Gastroesophageal sphincter (tissue), 4 donors: ENCODE data around the gene ZNF282. TPM values are rescaled to one million over a fixed set of nuclear protein-coding genes. Genes with fewer than 3 reads are reported as not detected.

ENCODE experiments used
- ATAC-seq: fragments of 150-250 bp; one replicate; pipeline ENCODE4 v1.9.1; 2016; ENCODE audit warnings: mild to moderate bottlenecking, moderate library complexity
- H3K27ac ChIP-seq, 4 donors: fragments of 200-600 bp; sonication (generic) in 3 of 4; 1 replicate in 3 of 4; 2 replicates in 1 of 4; pipeline ENCODE4 v1.5.1; 2016 to 2019
- H3K27me3 ChIP-seq: fragments of 200-600 bp; sonication (generic); one replicate; pipeline ENCODE4 v1.5.1; 2019
- H3K36me3 ChIP-seq, 2 donors: fragments of 200-600 bp; sonication (generic); one replicate each; pipeline ENCODE4 v1.5.1; 2019; ENCODE audit warnings: control low read depth in 1 of 2
- H3K4me1 ChIP-seq, 3 donors: fragments of 200-600 bp; sonication (generic); 1 replicate in 2 of 3; 2 replicates in 1 of 3; pipeline ENCODE4 v1.5.1; 2016 to 2019; ENCODE audit warnings: control low read depth in 2 of 3
- H3K4me3 ChIP-seq, 2 donors: fragments of 200-600 bp; sonication (generic); one replicate each; pipeline ENCODE4 v1.5.1; 2019; ENCODE audit warnings: mild to moderate bottlenecking in 1 of 2, moderate library complexity in 1 of 2
- H3K9me3 ChIP-seq, 3 donors: fragments of 200-600 bp; sonication (generic); one replicate each; pipeline ENCODE4 v1.5.1; 2017 to 2019; ENCODE audit warnings: control low read depth in 2 of 3
- EP300 ChIP-seq: sonication (generic); formaldehyde crosslinking; IDR thresholded peaks from one replicate; pipeline ENCODE4 v1.6.1; 2017; ENCODE audit warnings: antibody characterized with exemption, mild to moderate bottlenecking
- POLR2A ChIP-seq, 2 donors: fragments of 450-650 bp; IDR thresholded peaks; one replicate each; pipeline ENCODE4 v1.6.1; 2017; ENCODE audit warnings: antibody characterized with exemption in 2 of 2, mild to moderate bottlenecking in 2 of 2, moderate library complexity in 1 of 2
- POLR2AphosphoS5 ChIP-seq: sonication (generic); formaldehyde crosslinking; IDR thresholded peaks from one replicate; pipeline ENCODE4 v1.6.1; 2017; ENCODE audit warnings: antibody characterized with exemption
- WGBS, 2 donors: methylation state at CpG; one replicate each; pipeline ENCODE4 v1.1.5; 2018; ENCODE audit warnings: low coverage in 1 of 2; 5-methylcytosine and 5-hydroxymethylcytosine counted together
- total RNA-seq, 4 donors: library from RNA; depleted of rRNA; stranded (reverse); fragments of >200 nt; gene quantifications; one replicate each; pipeline ENCODE4 v1.1.0, GENCODE V29; 2016
- TF ChIP-seq, protein P1 (sequence below), 4 experiments: fragments of 200-600 bp in 2 of 4; fragments of 450-650 bp in 2 of 4; sonication (generic) in 1 of 4; IDR thresholded peaks; one replicate each; pipeline ENCODE4 v1.5.1; 2017 to 2019; ENCODE audit warnings: antibody characterized with exemption in 4 of 4, mild to moderate bottlenecking in 2 of 4, moderate library complexity in 2 of 4

ZNF282 gene
- total RNA-seq, 4 donors from 2014 or later, result 15.9 to 26.3 (median 18.7) TPM

DNA sequence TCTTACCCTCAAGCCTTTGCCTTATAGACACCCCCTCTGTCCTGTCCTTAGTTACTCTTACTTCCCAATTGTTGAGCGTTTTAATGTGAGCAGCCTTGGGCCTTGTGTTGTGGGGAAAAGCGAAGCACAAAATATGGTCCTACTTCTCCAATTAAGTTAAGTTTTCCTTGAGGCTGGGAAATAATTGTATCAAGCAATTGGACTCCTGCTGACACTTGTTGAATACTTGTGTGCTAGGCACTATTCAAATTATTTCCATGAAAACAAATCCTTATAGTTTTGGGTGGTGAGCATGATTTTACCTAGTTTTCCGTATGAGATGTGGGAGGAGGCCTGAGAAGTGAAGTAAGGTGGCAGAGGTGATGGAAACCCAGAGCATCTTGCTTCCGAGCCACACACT, 61.2 kb downstream of the ZNF282 start:
- TF ChIP-seq, protein P1, sequence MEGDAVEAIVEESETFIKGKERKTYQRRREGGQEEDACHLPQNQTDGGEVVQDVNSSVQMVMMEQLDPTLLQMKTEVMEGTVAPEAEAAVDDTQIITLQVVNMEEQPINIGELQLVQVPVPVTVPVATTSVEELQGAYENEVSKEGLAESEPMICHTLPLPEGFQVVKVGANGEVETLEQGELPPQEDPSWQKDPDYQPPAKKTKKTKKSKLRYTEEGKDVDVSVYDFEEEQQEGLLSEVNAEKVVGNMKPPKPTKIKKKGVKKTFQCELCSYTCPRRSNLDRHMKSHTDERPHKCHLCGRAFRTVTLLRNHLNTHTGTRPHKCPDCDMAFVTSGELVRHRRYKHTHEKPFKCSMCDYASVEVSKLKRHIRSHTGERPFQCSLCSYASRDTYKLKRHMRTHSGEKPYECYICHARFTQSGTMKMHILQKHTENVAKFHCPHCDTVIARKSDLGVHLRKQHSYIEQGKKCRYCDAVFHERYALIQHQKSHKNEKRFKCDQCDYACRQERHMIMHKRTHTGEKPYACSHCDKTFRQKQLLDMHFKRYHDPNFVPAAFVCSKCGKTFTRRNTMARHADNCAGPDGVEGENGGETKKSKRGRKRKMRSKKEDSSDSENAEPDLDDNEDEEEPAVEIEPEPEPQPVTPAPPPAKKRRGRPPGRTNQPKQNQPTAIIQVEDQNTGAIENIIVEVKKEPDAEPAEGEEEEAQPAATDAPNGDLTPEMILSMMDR (IDR thresholded peaks at IDR 0.05), result no peak
- TF ChIP-seq EP300 (no peak), POLR2A (IDR thresholded peaks at IDR 0.05) (no peak), POLR2AphosphoS5 (no peak)
- Histone ChIP-seq H3K4me1 (peaks cover 0 to 9% (median 0%) of the 10 kb centered on the region in 3 donors), H3K36me3 (peaks cover 0 to 49% of the 10 kb centered on the region in 2 donors), H3K4me3 (no peak overlapping the region), H3K27ac (no peak overlapping the region), H3K27me3 (no peaks in the 10 kb centered on the region), H3K9me3 (no peaks in the 10 kb centered on the region)
- ATAC-seq, result no peak
- WGBS, 2 donors, result 86 to 100% methylated on average over 1 to 4 of the region's 4 CpGs

DNA sequence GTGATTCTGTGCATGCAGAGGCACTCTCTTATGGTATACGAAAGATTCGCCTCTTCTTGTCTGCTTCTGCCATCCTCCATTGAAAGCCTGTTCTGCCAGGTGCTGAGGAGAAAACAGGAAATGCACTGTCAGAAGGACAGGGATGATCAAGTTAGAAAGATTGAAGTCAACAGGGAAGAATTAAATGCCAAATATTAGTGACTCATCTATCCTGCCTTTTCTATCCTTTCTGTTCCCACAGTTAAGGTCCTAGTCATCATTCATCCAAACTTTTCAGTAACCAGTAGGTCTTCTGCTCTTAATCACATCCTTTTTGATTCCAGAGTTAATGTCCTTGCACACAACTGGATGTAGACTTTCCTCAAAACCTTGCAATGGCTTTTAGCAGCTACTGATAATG, 61.8 kb downstream of the ZNF282 start:
- peaks cover 0 to 44% of the 10 kb centered on the region in 2 donors for H3K36me3 ChIP-seq
- H3K27me3 ChIP-seq, result no peaks in the 10 kb centered on the region
- no peak overlapping the region for H3K27ac ChIP-seq
- no peak for ATAC-seq
- TF ChIP-seq POLR2AphosphoS5 (no peak), POLR2A (IDR thresholded peaks at IDR 0.05) (no peak), EP300 (no peak)
- TF ChIP-seq, protein P1 (IDR thresholded peaks at IDR 0.05), result no peak
- H3K4me3 ChIP-seq, result no peak overlapping the region
- no CpG with 5 or more reads among the region's 2 CpGs for WGBS, 2 donors
- peaks cover 0 to 12% (median 0%) of the 10 kb centered on the region in 3 donors for H3K4me1 ChIP-seq
- no peaks in the 10 kb centered on the region for H3K9me3 ChIP-seq

DNA sequence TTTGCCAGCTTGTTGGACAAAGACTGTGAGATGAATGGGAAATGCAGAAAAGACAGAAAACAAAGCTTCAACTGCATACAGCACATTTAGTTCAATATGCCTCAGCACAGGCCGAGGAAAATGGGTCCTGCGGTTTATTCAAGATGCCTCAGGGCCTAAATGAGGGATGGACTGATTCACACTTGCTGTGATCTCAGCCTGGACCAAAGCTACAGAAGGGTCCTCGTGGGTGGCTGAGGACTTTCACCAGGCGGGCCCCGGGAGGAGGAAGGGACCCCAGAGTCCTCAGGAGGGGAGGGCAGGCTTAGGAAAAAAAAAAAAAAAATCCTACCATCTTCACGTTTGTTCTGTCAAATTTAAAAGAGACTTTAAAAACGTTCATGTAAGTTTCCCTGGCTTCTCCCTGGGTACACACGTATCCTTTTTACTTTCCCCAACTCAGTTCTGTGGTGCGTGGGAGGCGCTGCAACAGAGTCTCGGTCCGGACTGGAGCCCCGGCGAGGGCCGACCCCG, 66.0 kb downstream of the ZNF282 start:
- Histone ChIP-seq H3K27ac (peak overlapping the region; percentile 60 to 95 (median 91)), H3K4me3 (peak overlapping the region; percentile 41 to 80), H3K27me3 (no peaks in the 10 kb centered on the region), H3K9me3 (no peaks in the 10 kb centered on the region), H3K4me1 (peaks cover 0 to 37% (median 6%) of the 10 kb centered on the region in 3 donors), H3K36me3 (peaks cover 0 to 17% of the 10 kb centered on the region in 2 donors)
- TF ChIP-seq EP300 (no peak), POLR2A (IDR thresholded peaks at IDR 0.05) (no peak), POLR2AphosphoS5 (no peak)
- TF ChIP-seq, protein P1 (IDR thresholded peaks at IDR 0.05), result no peak
- 2 to 10% methylated on average over 4 to 16 of the region's 16 CpGs for WGBS, 2 donors
- no peak for ATAC-seq

DNA sequence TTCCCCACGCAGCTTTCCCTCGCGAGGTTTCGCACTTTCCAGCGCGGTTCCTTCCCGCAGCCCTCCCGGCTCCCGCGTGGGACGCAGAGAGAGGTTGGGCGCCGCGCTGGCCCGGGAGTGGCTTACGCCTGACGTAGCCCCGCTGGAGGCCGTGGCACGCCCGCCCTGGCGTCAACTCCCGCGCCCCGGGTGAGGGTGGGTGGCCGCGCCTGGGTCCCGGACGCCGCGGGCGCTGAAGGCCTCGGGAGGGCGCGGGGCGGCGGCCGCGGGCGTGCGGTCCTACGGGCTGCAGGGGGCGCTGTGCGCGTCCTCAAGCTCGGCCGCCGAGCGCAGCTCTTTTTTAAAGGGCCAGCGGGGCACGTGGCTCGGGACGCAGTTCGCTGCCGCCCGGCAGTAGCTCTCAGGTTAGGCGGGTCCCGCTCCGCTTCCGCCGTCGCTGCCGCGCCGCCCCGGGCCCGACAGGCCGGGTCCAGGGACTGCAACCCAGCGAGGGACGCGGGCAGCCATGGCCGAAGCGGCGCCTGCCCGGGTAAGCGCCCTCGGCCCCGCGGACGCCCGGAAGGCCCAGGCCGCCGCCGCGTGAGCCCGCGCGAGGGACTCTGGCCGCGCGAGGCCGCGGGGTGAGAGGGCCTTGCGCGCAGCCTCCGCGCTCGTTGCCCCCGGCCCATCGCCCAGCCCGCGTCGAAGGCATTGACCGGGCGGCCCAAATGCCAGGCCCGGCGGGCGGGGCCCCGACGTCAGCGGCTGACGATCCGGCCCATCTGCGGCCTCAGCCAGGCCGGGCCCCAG, 66.7 kb downstream of the ZNF282 start, which contains the start of gene ZNF783:
TSS of gene ZNF783 (plus strand) at position 368 of the 789 bp plus-strand sequence. CDS start at position 506, 138 bp downstream.
- H3K36me3 ChIP-seq, result peaks cover 0 to 22% of the 10 kb centered on the region in 2 donors
- WGBS, 2 donors, result 0% methylated on average over 6 of the region's 115 CpGs; no CpG with 5 or more reads in 1 of the 2 donors
- ATAC-seq, result peak; percentile 97
- H3K4me3 ChIP-seq, result peak within 1 kb of the TSS; percentile 41 to 80
- TF ChIP-seq, protein P1 (IDR thresholded peaks at IDR 0.05), result peak in 3 of 4 experiments; percentile 88 to 94 (median 91)
- TF ChIP-seq POLR2A (IDR thresholded peaks at IDR 0.05) (peak; percentile 52), EP300 (no peak), POLR2AphosphoS5 (peak; percentile 58)
- H3K4me1 ChIP-seq, result peaks cover 0 to 37% (median 6%) of the 10 kb centered on the region in 3 donors
- peak within 1 kb of the TSS; percentile 60 to 95 (median 91) for H3K27ac ChIP-seq
- H3K27me3 ChIP-seq, result no peaks in the 10 kb centered on the region
- no peaks in the 10 kb centered on the region for H3K9me3 ChIP-seq
